ENCODE measurements around the gene ZCCHC3.

ZCCHC3 gene

GRCh38 chr20:286508-286907 lies 10.9 kb upstream of the ZCCHC3 start:
- no peak for DNase-seq

- DNase-seq, result no peak
Measured at GRCh38 chr20:288956-289692, 8.2 kb upstream of the ZCCHC3 start.

- DNase-seq, result no peak
Measured at GRCh38 chr20:289693-290083, 7.7 kb upstream of the ZCCHC3 start.

GRCh38 chr20:290084-290831 lies 7.1 kb upstream of the ZCCHC3 start, which contains the start of gene C20orf96:
C20orf96 (minus strand) TSS chr20:290750; CDS start chr20:290610, 140 bp downstream.
- peak; percentile 84 for DNase-seq

GRCh38 chr20:294602-295001 lies 2.8 kb upstream of the ZCCHC3 start:
- DNase-seq, result no peak

GRCh38 chr20:295804-296203 lies 1.6 kb upstream of the ZCCHC3 start:
- DNase-seq, result no peak

- DNase-seq, result peak; percentile 32
Measured at GRCh38 chr20:297925-298775, 780 bp downstream of the ZCCHC3 start.

GRCh38 chr20:298776-299391 lies 1.5 kb downstream of the ZCCHC3 start:
- no peak for DNase-seq

- no peak for DNase-seq
Measured at GRCh38 chr20:300345-300990, 3.1 kb downstream of the ZCCHC3 start.

GRCh38 chr20:301886-302848 lies 4.8 kb downstream of the ZCCHC3 start:
- DNase-seq, result no peak

GRCh38 chr20:305745-306144 lies 8.4 kb downstream of the ZCCHC3 start:
- no peak for DNase-seq

GRCh38 chr20:308427-309038 lies 11.2 kb downstream of the ZCCHC3 start:
- no peak for DNase-seq

- DNase-seq, result peak; percentile 22
Measured at GRCh38 chr20:309306-309840, 12.0 kb downstream of the ZCCHC3 start.

- DNase-seq, result peak; percentile 98
Measured at GRCh38 chr20:309841-310644, 12.7 kb downstream of the ZCCHC3 start.

GRCh38 chr20:310645-311044 lies 13.3 kb downstream of the ZCCHC3 start:
- no peak for DNase-seq

- DNase-seq, result no peak
Measured at GRCh38 chr20:311609-312008, 14.2 kb downstream of the ZCCHC3 start.

GRCh38 chr20:312067-312466 lies 14.7 kb downstream of the ZCCHC3 start:
- DNase-seq, result no peak

GRCh38 chr20:312866-313265 lies 15.5 kb downstream of the ZCCHC3 start:
- no peak for DNase-seq

- DNase-seq, result no peak
Measured at GRCh38 chr20:313402-313801, 16.0 kb downstream of the ZCCHC3 start.

- no peak for DNase-seq
Measured at GRCh38 chr20:313948-314347, 16.6 kb downstream of the ZCCHC3 start.
